ENCODE results near the gene VDR.

DNA sequence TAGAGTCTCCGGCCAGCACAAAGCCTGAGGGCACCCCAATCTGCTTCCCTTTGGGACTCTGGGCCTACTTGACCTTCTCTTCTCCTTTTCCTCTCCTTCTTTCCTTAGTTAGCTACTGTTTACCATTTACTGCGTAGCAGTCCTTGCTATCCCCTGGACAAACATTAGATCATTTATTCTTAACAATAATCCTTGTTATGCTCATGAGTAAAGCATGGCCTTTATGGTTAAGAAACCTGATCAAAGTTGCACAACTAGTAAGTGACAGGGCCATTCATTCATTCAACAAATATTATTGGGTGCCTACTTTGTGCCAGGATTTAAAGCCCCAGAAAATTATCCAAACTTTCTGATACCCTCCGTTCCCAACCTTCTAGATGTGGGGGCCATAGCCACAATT is 81.9 kb downstream of the VDR start:
- TF ChIP-seq, protein P1, sequence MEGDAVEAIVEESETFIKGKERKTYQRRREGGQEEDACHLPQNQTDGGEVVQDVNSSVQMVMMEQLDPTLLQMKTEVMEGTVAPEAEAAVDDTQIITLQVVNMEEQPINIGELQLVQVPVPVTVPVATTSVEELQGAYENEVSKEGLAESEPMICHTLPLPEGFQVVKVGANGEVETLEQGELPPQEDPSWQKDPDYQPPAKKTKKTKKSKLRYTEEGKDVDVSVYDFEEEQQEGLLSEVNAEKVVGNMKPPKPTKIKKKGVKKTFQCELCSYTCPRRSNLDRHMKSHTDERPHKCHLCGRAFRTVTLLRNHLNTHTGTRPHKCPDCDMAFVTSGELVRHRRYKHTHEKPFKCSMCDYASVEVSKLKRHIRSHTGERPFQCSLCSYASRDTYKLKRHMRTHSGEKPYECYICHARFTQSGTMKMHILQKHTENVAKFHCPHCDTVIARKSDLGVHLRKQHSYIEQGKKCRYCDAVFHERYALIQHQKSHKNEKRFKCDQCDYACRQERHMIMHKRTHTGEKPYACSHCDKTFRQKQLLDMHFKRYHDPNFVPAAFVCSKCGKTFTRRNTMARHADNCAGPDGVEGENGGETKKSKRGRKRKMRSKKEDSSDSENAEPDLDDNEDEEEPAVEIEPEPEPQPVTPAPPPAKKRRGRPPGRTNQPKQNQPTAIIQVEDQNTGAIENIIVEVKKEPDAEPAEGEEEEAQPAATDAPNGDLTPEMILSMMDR (IDR thresholded peaks at IDR 0.05), result no peak
- no peak for TF ChIP-seq EZH2 (IDR thresholded peaks at IDR 0.05; ENCODE audit: borderline replicate concordance, insufficient read depth, low read depth, low read length, poor library complexity, severe bottlenecking)
